Endothelial cell of umbilical vein (primary cell): ENCODE results near the gene ATXN1. TPM values are rescaled to one million over a fixed set of nuclear protein-coding genes. Genes with fewer than 3 reads are reported as not detected.

ENCODE experiments used
- BruUV-seq: library from RNA; stranded (reverse); fragments of 400-500 nt; replicated peaks from 2 replicates; lab custom pipeline; 2021; lab: Mats Ljungman, UMichigan
- CTCF ChIA-PET: fragments of 300-600, 350-600 bp; sonication (Branson Sonifier 250); formaldehyde crosslinking; loops from one replicate; lab custom pipeline; 2021; ENCODE audit warnings: antibody characterized with exemption, inconsistent platforms; lab: Charles Lee
- POLR2A ChIA-PET: fragments of 300-600, 350-600 bp; sonication (Branson Sonifier 250); formaldehyde crosslinking; loops from one replicate; lab custom pipeline; 2021; ENCODE audit warnings: antibody characterized with exemption, inconsistent platforms; lab: Charles Lee
- DNase-seq: peaks from one replicate; pipeline ENCODE4 v3.0.0-alpha.2; 2011; ENCODE audit warnings: low read depth, low spot score
- FAIRE-seq: peaks from 2 replicates; lab custom pipeline; 2011; peaks lifted over from hg19 to GRCh38; lab: Jason Lieb, UNC
- H2AFZ ChIP-seq: 2 replicates; pipeline ENCODE4 v1.6.0; 2012; ENCODE audit warnings: low read depth, low read length, control low read depth, inconsistent platforms
- H3K27ac ChIP-seq: 2 replicates; pipeline ENCODE4 v1.5.1; 2011; ENCODE audit warnings: low read depth, mild to moderate bottlenecking, control low read depth, low read length, moderate library complexity; ENCODE audit not compliant: insufficient read depth
- H3K27me3 ChIP-seq, 2 experiments: 2 replicates each; pipeline versions ENCODE4 v1.6.0 to v1.6.1; 2011; ENCODE audit warnings: low read length in 2 of 2, mixed read lengths in 1 of 2; ENCODE audit not compliant: control insufficient read depth in 2 of 2, insufficient read depth in 2 of 2
- H3K36me3 ChIP-seq, 2 experiments: 2 replicates in 1 of 2; 3 replicates in 1 of 2; pipeline ENCODE4 v1.5.1; 2011; ENCODE audit warnings: low read length in 2 of 2, mild to moderate bottlenecking in 1 of 2, moderate library complexity in 1 of 2; ENCODE audit not compliant: control insufficient read depth in 2 of 2, insufficient read depth in 2 of 2; ENCODE audit errors: extremely low read depth in 1 of 2
- H3K4me1 ChIP-seq: 3 replicates; pipeline ENCODE4 v1.5.1; 2011; ENCODE audit warnings: mild to moderate bottlenecking, low read length; ENCODE audit not compliant: control insufficient read depth, insufficient read depth; ENCODE audit errors: extremely low read depth
- H3K4me2 ChIP-seq: 2 replicates; pipeline ENCODE4 v1.6.1; 2011; ENCODE audit warnings: low read length, control low read depth, mixed read lengths; ENCODE audit not compliant: insufficient read depth
- H3K4me3 ChIP-seq, 3 experiments: fragments of 200-600 bp in 1 of 3; sonication (generic), shearing (Covaris generic) in 1 of 3; replicated peaks in 1 of 3; 2 replicates each; pipeline ENCODE4 v1.5.1; 2011 to 2016; ENCODE audit warnings: control low read depth in 3 of 3, low read length in 3 of 3, mild to moderate bottlenecking in 2 of 3, inconsistent platforms in 1 of 3, low read depth in 1 of 3, moderate library complexity in 1 of 3; ENCODE audit not compliant: insufficient read depth in 1 of 3
- H3K79me2 ChIP-seq: 2 replicates; pipeline ENCODE4 v1.6.0; 2012; ENCODE audit warnings: low read length, inconsistent platforms; ENCODE audit not compliant: control insufficient read depth, insufficient read depth
- H3K9ac ChIP-seq: replicated peaks from 2 replicates; pipeline ENCODE3; 2011; ENCODE audit warnings: low read length, control low read depth; ENCODE audit not compliant: insufficient read depth; ENCODE audit errors: extremely low read depth
- H3K9me1 ChIP-seq: replicated peaks from 3 replicates; pipeline ENCODE4 v1.6.0; 2011; ENCODE audit warnings: mild to moderate bottlenecking, low read length; ENCODE audit not compliant: control insufficient read depth, insufficient read depth; ENCODE audit errors: extremely low read depth
- H3K9me3 ChIP-seq: replicated peaks from 2 replicates; pipeline ENCODE4 v1.5.1; 2012; ENCODE audit warnings: low read length, inconsistent platforms; ENCODE audit not compliant: control insufficient read depth, insufficient read depth
- H4K20me1 ChIP-seq: replicated peaks from 2 replicates; pipeline ENCODE3; 2011; ENCODE audit warnings: mild to moderate bottlenecking, low read length; ENCODE audit not compliant: control insufficient read depth, insufficient read depth; ENCODE audit errors: extremely low read depth
- EZH2 ChIP-seq: IDR thresholded peaks from 2 replicates; pipeline ENCODE4 v1.6.1; 2012; ENCODE audit warnings: borderline replicate concordance, low read depth, mild to moderate bottlenecking, moderate library complexity, low read length, inconsistent platforms; ENCODE audit not compliant: severe bottlenecking
- MYC ChIP-seq: IDR thresholded peaks from one replicate; pipeline ENCODE4 v1.6.1; 2011; ENCODE audit warnings: mild to moderate bottlenecking, low read depth, low read length
- POLR2A ChIP-seq: IDR thresholded peaks from 2 replicates; pipeline ENCODE4 v1.6.1; 2012; ENCODE audit warnings: low read depth, mild to moderate bottlenecking, control low read depth, low read length
- dilution Hi-C: fragments of 300-500 bp; cut with MboI; formaldehyde crosslinking; loops from one replicate; pipeline ENCODE4 v1.15.0; 2019; ENCODE audit warnings: low sequenced_read_pairs; ENCODE audit not compliant: extremely low pct_ligation_motif_present
- intact Hi-C: fragments of 100-400 bp; cut with micrococcal nuclease; formaldehyde crosslinking; loops from one replicate; pipeline ENCODE4 v1.10.0; 2022
- polyA plus RNA-seq, 4 experiments: library from polyadenylated mRNA; depleted of rRNA in 3 of 4; stranded (reverse) in 3 of 4; unstranded in 1 of 4; fragments of >200 nt; gene quantifications; 2 replicates each; pipeline versions ENCODE4 v1.2.1 to v1.2.3, GENCODE V29; 2011 to 2012; ENCODE audit warnings: missing spikeins in 1 of 4
- total RNA-seq: library from RNA; stranded (reverse); gene quantifications from 2 replicates; pipeline ENCODE4 v1.2.3, GENCODE V29; 2021
- TF ChIP-seq, protein P1 (sequence below): IDR thresholded peaks from 2 replicates; pipeline ENCODE4 v1.6.1; 2011; ENCODE audit not compliant: insufficient read depth, insufficient read length
- TF ChIP-seq, protein P2 (sequence below), 2 donors: IDR thresholded peaks; 1 replicate in 1 of 2; 2 replicates in 1 of 2; pipeline ENCODE4 v1.5.1; 2011; ENCODE audit warnings: low read length in 2 of 2, mild to moderate bottlenecking in 2 of 2, moderate library complexity in 2 of 2, control low read depth in 1 of 2, inconsistent platforms in 1 of 2, low read depth in 1 of 2; ENCODE audit not compliant: insufficient read depth in 1 of 2; ENCODE audit errors: extremely low read depth in 1 of 2

Gene ATXN1
- total and polyA plus RNA-seq, 2 donors (not counting 3 experiments of a cell fraction or from before 2014, with no cell fraction given): 16.4 to 33.0 TPM

DNA sequence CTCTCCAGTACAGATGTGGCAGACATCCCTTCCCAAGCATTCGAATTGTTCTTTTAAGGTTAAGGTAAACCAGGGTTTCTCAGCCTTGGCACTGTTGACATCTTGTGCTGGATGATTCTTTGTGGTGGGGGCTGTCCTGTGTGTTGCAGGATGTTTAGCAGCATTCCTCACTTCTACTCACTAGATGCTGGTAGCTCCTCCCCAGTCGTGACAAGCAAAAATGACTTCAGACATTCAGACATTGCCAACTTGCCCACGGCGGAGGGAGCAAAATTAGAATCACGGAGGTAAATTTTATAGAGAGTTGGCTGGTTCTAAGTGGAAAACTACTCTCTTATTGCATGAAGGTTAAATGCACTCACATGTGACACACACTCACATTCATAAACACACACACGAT is 334.1 kb downstream of the ATXN1 start:
- no peaks in the 10 kb centered on the region for H3K36me3 ChIP-seq
- H3K9ac ChIP-seq: no peak overlapping the region
- intact Hi-C loops: no loop called here
- no peak for TF ChIP-seq MYC
- TF ChIP-seq, protein P1, sequence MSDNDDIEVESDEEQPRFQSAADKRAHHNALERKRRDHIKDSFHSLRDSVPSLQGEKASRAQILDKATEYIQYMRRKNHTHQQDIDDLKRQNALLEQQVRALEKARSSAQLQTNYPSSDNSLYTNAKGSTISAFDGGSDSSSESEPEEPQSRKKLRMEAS: no peak
- TF ChIP-seq, protein P2, sequence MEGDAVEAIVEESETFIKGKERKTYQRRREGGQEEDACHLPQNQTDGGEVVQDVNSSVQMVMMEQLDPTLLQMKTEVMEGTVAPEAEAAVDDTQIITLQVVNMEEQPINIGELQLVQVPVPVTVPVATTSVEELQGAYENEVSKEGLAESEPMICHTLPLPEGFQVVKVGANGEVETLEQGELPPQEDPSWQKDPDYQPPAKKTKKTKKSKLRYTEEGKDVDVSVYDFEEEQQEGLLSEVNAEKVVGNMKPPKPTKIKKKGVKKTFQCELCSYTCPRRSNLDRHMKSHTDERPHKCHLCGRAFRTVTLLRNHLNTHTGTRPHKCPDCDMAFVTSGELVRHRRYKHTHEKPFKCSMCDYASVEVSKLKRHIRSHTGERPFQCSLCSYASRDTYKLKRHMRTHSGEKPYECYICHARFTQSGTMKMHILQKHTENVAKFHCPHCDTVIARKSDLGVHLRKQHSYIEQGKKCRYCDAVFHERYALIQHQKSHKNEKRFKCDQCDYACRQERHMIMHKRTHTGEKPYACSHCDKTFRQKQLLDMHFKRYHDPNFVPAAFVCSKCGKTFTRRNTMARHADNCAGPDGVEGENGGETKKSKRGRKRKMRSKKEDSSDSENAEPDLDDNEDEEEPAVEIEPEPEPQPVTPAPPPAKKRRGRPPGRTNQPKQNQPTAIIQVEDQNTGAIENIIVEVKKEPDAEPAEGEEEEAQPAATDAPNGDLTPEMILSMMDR (IDR thresholded peaks at IDR 0.05; ENCODE audit: extremely low read depth in 1 of 2, insufficient read depth in 1 of 2, low read depth in 1 of 2, low read length in 2 of 2): no peak
- no peak for TF ChIP-seq POLR2A
- no peak for TF ChIP-seq EZH2
- no TSS peak for BruUV-seq
- H3K79me2 ChIP-seq: no peaks in the 10 kb centered on the region
- no peak for FAIRE-seq
- H3K9me3 ChIP-seq: no peaks in the 10 kb centered on the region
- CTCF ChIA-PET: no interaction called here
- no peaks in the 10 kb centered on the region for H3K9me1 ChIP-seq
- H3K27me3 ChIP-seq: no peaks in the 10 kb centered on the region
- dilution Hi-C loops: no loop called here
- DNase-seq: no peak
- no peaks in the 10 kb centered on the region for H4K20me1 ChIP-seq
- no peaks in the 10 kb centered on the region for H3K4me1 ChIP-seq
- H3K4me2 ChIP-seq: no peak overlapping the region
- POLR2A ChIA-PET: no interaction called here
- no peak overlapping the region for H3K4me3 ChIP-seq
- H3K27ac ChIP-seq: no peak overlapping the region
- no peak overlapping the region for H2AFZ ChIP-seq
